Measurements from ENCODE around the gene MTMR12. TPM values are rescaled to one million over a fixed set of nuclear protein-coding genes. Genes with fewer than 3 reads are reported as not detected.
"Not testable (repeated sequence)": the region's sequence is repeated elsewhere in the genome, so short reads cannot be mapped to it uniquely, and the experiment has no call there.

Gene MTMR12
- total RNA-seq, 1 donor from 2014 or later = 23.6 TPM

- no peak for DNase-seq (ENCODE audit: low spot score in 2 of 2, unreplicated experiment in 2 of 2)
- Mint-ChIP-seq H3K9me3 (peaks cover 7% of the 10 kb centered on the region), H3K36me3 (peaks cover 3% of the 10 kb centered on the region), H3K27me3 (ENCODE audit: low read depth) (no peaks in the 10 kb centered on the region), H3K4me3 (no peak overlapping the region), H3K4me1 (peaks cover 18% of the 10 kb centered on the region), H3K27ac (peak overlapping the region; percentile 61)
- TF ChIP-seq CTCF (IDR thresholded peaks at IDR 0.05; ENCODE audit: unreplicated experiment) = no peak
Observed at GRCh38 chr5:32285510-32286138, 27.1 kb downstream of the MTMR12 start.

GRCh38 chr5:32283539-32284377, 29.0 kb downstream of the MTMR12 start:
- no peaks in the 10 kb centered on the region for H3K27me3 Mint-ChIP-seq (ENCODE audit: low read depth)
- DNase-seq (ENCODE audit: low spot score in 2 of 2, unreplicated experiment in 2 of 2) = no peak
- peaks cover 19% of the 10 kb centered on the region for H3K4me1 Mint-ChIP-seq
- H3K4me3 Mint-ChIP-seq = no peak overlapping the region
- peak overlapping the region; percentile 34 for H3K27ac Mint-ChIP-seq
- H3K9me3 Mint-ChIP-seq = peaks cover 5% of the 10 kb centered on the region
- peaks cover 8% of the 10 kb centered on the region for H3K36me3 Mint-ChIP-seq
- no peak for TF ChIP-seq CTCF (IDR thresholded peaks at IDR 0.05; ENCODE audit: unreplicated experiment)

- H3K9me3 Mint-ChIP-seq = no peaks in the 10 kb centered on the region
- H3K27me3 Mint-ChIP-seq (ENCODE audit: low read depth) = no peaks in the 10 kb centered on the region
- peaks cover 20% of the 10 kb centered on the region for H3K4me1 Mint-ChIP-seq
- DNase-seq (ENCODE audit: low spot score in 2 of 2, unreplicated experiment in 2 of 2) = no peak
- no peak overlapping the region for H3K27ac Mint-ChIP-seq
- no peak overlapping the region for H3K4me3 Mint-ChIP-seq
- H3K36me3 Mint-ChIP-seq = peaks cover 8% of the 10 kb centered on the region
- TF ChIP-seq CTCF (IDR thresholded peaks at IDR 0.05; ENCODE audit: unreplicated experiment) = no peak
Observed at GRCh38 chr5:32283061-32283460, 29.7 kb downstream of the MTMR12 start.

GRCh38 chr5:32282633-32283032, 30.1 kb downstream of the MTMR12 start:
- no peak overlapping the region for H3K27ac Mint-ChIP-seq
- no peak for DNase-seq (ENCODE audit: low spot score in 2 of 2, unreplicated experiment in 2 of 2)
- H3K36me3 Mint-ChIP-seq = peaks cover 8% of the 10 kb centered on the region
- no peaks in the 10 kb centered on the region for H3K27me3 Mint-ChIP-seq (ENCODE audit: low read depth)
- H3K4me3 Mint-ChIP-seq = no peak overlapping the region
- H3K4me1 Mint-ChIP-seq = peaks cover 21% of the 10 kb centered on the region
- TF ChIP-seq CTCF (IDR thresholded peaks at IDR 0.05; ENCODE audit: unreplicated experiment) = no peak
- no peaks in the 10 kb centered on the region for H3K9me3 Mint-ChIP-seq

- not testable (repeated sequence) for H3K36me3 Mint-ChIP-seq; H3K27me3 Mint-ChIP-seq (ENCODE audit: low read depth); H3K9me3 Mint-ChIP-seq; H3K4me3 Mint-ChIP-seq; DNase-seq (ENCODE audit: low spot score in 2 of 2, unreplicated experiment in 2 of 2)
- Mint-ChIP-seq H3K4me1 (peaks cover 22% of the 10 kb centered on the region), H3K27ac (peak overlapping the region; percentile 33)
Observed at GRCh38 chr5:32281378-32282133, 31.2 kb downstream of the MTMR12 start.
